COLO668 (cell line): ENCODE results near the gene GAB3.
"Not testable (repeated sequence)": the region's sequence is repeated elsewhere in the genome, so short reads cannot be mapped to it uniquely, and the experiment has no call there.

ENCODE experiments used
- DNase-seq: peaks from one replicate; lab custom pipeline; 2025; ENCODE audit not compliant: unreplicated experiment; lab: John Stamatoyannopoulos, UW

The GAB3 gene

GRCh38 chrX:154658187-154658586 lies 92.7 kb downstream of the GAB3 start:
- no peak for DNase-seq

- DNase-seq: no peak
Observed at GRCh38 chrX:154657226-154657805, 93.6 kb downstream of the GAB3 start.

- no peak for DNase-seq
Observed at GRCh38 chrX:154655786-154656185, 95.1 kb downstream of the GAB3 start.

GRCh38 chrX:154655346-154655745 lies 95.5 kb downstream of the GAB3 start:
- DNase-seq: no peak

- DNase-seq: no peak
Observed at GRCh38 chrX:154654925-154655324, 96.0 kb downstream of the GAB3 start.

- DNase-seq: no peak
Observed at GRCh38 chrX:154654372-154654771, 96.5 kb downstream of the GAB3 start.

GRCh38 chrX:154653413-154653812 lies 97.5 kb downstream of the GAB3 start, which contains the start of gene CTAG2:
CTAG2 (minus strand) TSS chrX:154653579; CDS start chrX:154653515, 64 bp downstream.
- not testable (repeated sequence) for DNase-seq

- DNase-seq: no peak
Observed at GRCh38 chrX:154653048-154653401, 97.9 kb downstream of the GAB3 start.

- no peak for DNase-seq
Observed at GRCh38 chrX:154652311-154653047, 98.4 kb downstream of the GAB3 start.

- DNase-seq: no peak
Observed at GRCh38 chrX:154650221-154650510, 100.7 kb downstream of the GAB3 start.

- DNase-seq: no peak
Observed at GRCh38 chrX:154649503-154650220, 101.2 kb downstream of the GAB3 start.

- DNase-seq: no peak
Observed at GRCh38 chrX:154648931-154649330, 101.9 kb downstream of the GAB3 start.

GRCh38 chrX:154645745-154646378 lies 105.0 kb downstream of the GAB3 start:
- not testable (repeated sequence) for DNase-seq

- DNase-seq: not testable (repeated sequence)
Observed at GRCh38 chrX:154643708-154644107, 107.2 kb downstream of the GAB3 start.

GRCh38 chrX:154641740-154642139 lies 109.1 kb downstream of the GAB3 start:
- not testable (repeated sequence) for DNase-seq

GRCh38 chrX:154633661-154634060 lies 117.2 kb downstream of the GAB3 start:
- DNase-seq: not testable (repeated sequence)

- DNase-seq: not testable (repeated sequence)
Observed at GRCh38 chrX:154630949-154631348, 119.9 kb downstream of the GAB3 start.

- DNase-seq: not testable (repeated sequence)
Observed at GRCh38 chrX:154628960-154629359, 121.9 kb downstream of the GAB3 start.
